OCI-LY1 (cell line): ENCODE measurements around the gene C20orf204.

Source experiments
- CTCF ChIP-seq: fragments of 200-600 bp; sonication (generic), shearing (Covaris generic); IDR thresholded peaks from 2 replicates; pipeline ENCODE4 v1.5.1; 2017; ENCODE audit warnings: mild to moderate bottlenecking, antibody characterized with exemption, low read length, moderate library complexity, mixed read lengths
- EZH2 ChIP-seq: fragments of 200-600 bp; sonication (generic), shearing (Covaris generic); IDR thresholded peaks from 2 replicates; pipeline ENCODE4 v1.8.0; 2017; ENCODE audit warnings: borderline replicate concordance, mixed run types, mild to moderate bottlenecking, antibody characterized with exemption, low read length, moderate library complexity, mixed read lengths

- TF ChIP-seq CTCF, result no peak
- no peak for TF ChIP-seq EZH2
Observed at GRCh38 chr20:64006490-64006889, 29.5 kb upstream of the C20orf204 start.
